D721Med (cell line): ENCODE data around the gene SHB.

ENCODE experiments used
- DNase-seq: peaks from one replicate; pipeline ENCODE4 v3.0.0; 2011; ENCODE audit warnings: low spot score; ENCODE audit not compliant: insufficient read length
- FAIRE-seq: peaks from 2 replicates; lab custom pipeline; 2011; peaks lifted over from hg19 to GRCh38; lab: Jason Lieb, UNC
- CTCF ChIP-seq: IDR thresholded peaks from 2 replicates; pipeline ENCODE4 v1.5.1; 2012; ENCODE audit warnings: mild to moderate bottlenecking, control low read depth; ENCODE audit not compliant: insufficient read depth; ENCODE audit errors: missing control alignments

Gene SHB

GRCh38 chr9:38003946-38004808 is 64.8 kb downstream of the SHB start:
- DNase-seq = no peak
- TF ChIP-seq CTCF = no peak
- no peak for FAIRE-seq

GRCh38 chr9:38003230-38003629 is 65.8 kb downstream of the SHB start:
- no peak for TF ChIP-seq CTCF
- no peak for FAIRE-seq
- no peak for DNase-seq

GRCh38 chr9:38001430-38001829 is 67.6 kb downstream of the SHB start:
- no peak for FAIRE-seq

GRCh38 chr9:38000735-38001134 is 68.3 kb downstream of the SHB start:
- DNase-seq (no peak), FAIRE-seq (no peak)
- TF ChIP-seq CTCF = no peak

More at GRCh38 chr9:38001430-38001829, 67.6 kb downstream of the SHB start:
- TF ChIP-seq CTCF = no peak
- DNase-seq = no peak

- no peak for FAIRE-seq
- DNase-seq = no peak
- TF ChIP-seq CTCF = no peak
These were observed 68.7 kb downstream of the SHB start for GRCh38 chr9:38000332-38000731.

- FAIRE-seq (no peak), DNase-seq (no peak)
- TF ChIP-seq CTCF = no peak
These were observed 69.3 kb downstream of the SHB start for GRCh38 chr9:37999588-38000189.
